ENCODE results near the gene SCARB1.

DNA sequence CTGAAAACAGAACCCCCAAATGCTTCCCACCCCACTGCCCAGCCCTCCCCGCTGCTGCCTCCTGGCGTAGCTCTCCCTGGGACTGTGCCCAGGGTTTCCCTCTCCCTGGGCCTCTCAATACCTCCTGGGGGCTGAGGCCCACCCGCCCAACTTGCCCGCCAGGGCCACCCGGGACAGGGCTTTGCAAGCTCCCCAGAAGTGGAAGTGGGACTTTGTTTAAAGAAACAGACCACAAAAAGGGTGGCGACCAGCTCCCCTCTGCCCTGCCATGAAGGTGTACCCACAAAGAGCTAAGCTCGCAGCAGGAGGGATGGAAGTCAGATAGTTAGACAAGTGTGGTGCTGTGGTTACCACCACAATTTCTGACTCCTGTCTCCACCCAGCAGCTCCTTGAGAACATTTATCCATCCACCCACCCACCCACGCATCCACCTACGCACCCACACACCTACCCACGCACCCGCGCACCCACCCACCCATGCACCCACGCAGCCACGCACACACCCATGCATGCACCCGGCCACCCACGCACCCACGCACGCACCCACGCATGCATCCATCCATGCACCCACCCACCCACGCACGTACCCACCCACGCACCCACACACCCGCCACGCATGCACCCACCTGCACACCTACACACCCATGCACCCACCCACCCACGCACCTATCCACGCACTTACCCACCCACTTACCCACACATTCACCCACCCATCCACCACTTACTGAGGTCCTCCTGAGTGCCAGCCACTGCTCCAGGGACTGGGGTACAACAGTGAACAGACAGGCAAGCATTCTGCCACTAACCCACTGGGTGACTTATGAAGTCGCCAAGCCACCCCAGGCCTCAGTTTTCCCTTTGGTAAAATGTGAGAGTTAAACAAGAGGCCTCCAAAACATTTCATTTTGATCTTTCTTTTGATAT, 127.3 kb downstream of the SCARB1 start:
- TF ChIP-seq, protein P1, sequence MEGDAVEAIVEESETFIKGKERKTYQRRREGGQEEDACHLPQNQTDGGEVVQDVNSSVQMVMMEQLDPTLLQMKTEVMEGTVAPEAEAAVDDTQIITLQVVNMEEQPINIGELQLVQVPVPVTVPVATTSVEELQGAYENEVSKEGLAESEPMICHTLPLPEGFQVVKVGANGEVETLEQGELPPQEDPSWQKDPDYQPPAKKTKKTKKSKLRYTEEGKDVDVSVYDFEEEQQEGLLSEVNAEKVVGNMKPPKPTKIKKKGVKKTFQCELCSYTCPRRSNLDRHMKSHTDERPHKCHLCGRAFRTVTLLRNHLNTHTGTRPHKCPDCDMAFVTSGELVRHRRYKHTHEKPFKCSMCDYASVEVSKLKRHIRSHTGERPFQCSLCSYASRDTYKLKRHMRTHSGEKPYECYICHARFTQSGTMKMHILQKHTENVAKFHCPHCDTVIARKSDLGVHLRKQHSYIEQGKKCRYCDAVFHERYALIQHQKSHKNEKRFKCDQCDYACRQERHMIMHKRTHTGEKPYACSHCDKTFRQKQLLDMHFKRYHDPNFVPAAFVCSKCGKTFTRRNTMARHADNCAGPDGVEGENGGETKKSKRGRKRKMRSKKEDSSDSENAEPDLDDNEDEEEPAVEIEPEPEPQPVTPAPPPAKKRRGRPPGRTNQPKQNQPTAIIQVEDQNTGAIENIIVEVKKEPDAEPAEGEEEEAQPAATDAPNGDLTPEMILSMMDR (IDR thresholded peaks at IDR 0.05; ENCODE audit: poor library complexity) = no peak
- TF ChIP-seq EZH2 (IDR thresholded peaks at IDR 0.05; ENCODE audit: borderline replicate concordance) = no peak
